GM15510 (cell line): Measurements from ENCODE around the gene TENM3.

Source experiments
- POLR2A ChIP-seq: IDR thresholded peaks from 3 replicates; pipeline ENCODE4 v1.6.1; 2011; ENCODE audit warnings: borderline replicate concordance; ENCODE audit not compliant: insufficient read length; ENCODE audit errors: extremely low read depth

Gene TENM3

DNA sequence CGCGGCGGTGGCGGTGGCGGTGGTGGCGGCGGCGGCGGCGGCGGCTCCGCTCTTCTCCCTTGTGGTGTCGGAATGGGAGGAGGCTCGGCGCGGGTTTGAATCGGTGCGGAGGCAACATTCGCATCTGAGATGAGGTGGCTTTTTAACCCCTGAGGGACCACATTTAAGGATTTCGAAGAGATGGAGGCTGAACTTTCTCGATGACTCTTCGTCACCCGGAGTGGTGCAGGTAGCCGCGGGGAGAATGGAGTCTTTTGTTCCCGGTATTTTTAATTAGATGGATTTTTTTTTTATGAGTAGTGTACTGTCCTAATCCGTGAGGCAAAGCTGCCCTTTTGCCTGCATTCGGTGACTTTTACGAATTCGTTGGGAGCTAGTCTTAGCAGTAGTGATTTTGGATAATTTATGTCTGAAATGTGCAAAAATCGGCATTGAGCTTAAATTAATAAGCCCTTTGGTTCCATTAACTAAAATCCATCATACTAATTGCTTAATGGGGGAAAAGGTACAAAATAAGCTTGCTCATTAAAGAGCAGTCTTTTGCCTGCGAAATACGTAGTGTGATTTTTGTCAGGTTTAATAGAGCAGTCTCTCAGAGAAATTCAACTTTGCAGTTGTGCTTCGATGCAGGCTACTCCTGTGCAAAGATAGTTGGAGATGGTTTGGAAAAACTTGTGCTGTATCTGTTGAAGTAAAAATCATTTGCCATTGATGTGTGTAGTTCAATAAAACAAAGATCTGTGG is 206.2 kb downstream of the TENM3 start:
- no peak for TF ChIP-seq POLR2A

DNA sequence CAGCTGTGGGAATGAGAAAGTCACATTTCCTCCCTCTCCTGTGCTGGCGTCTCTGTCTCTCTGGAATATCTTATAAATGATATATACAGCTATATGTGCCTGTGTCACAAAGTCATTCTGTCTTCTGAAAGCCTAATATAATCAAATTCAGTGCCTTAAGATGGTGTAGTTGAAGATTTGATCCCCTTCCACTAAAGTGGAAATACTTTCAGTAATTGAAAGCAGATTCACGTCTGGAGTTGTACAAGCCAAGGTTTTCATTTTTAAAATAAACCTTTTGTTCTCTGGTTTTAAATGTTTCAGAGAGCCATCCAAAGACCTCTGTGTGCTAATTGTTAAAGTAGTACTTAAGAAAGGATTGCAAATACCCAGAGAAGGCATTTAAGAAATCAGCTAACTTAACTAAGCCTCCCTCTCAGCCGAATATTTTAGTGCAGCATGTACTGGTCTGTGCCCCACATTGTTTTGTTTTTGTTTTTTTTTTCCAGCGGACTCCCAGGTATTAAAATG is 206.8 kb downstream of the TENM3 start:
- no peak for TF ChIP-seq POLR2A

DNA sequence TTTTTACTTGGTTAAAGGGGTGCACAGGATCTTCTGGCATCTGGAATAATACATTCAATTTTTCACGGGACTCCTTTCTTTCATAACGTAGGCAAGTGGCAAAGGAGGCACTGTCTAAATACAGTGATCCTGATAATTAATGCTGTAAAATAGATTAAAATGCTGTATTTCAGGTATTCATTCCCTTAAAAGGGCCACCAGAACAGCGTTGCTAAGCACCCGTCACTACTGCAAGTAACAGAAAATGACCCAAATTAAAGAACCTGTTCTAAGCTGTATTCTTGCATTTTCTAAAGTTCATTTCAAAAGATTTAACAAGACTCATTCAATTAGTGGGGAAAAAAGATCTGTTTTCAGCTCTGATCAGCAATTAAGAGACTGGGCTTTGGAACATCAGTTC is 208.2 kb downstream of the TENM3 start:
- no peak for TF ChIP-seq POLR2A

DNA sequence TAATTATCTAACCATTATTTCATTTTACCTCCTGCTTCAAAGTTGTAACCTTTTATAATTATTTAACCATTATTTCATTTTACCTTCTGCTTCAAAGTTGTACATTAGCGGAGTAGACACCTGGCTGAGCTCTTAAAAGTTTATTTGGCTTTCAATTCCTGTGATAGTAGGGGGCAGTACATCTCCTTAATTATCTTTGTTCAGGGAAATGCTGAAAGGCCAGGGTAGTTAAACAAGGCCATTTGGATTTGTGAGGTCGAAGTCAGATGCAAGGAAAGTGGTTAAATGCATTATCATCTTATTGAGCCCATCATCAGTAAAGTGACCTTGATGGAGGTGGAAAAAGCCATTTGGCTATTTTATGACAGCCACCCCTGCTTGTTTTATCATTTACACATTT is 210.6 kb downstream of the TENM3 start:
- no peak for TF ChIP-seq POLR2A

DNA sequence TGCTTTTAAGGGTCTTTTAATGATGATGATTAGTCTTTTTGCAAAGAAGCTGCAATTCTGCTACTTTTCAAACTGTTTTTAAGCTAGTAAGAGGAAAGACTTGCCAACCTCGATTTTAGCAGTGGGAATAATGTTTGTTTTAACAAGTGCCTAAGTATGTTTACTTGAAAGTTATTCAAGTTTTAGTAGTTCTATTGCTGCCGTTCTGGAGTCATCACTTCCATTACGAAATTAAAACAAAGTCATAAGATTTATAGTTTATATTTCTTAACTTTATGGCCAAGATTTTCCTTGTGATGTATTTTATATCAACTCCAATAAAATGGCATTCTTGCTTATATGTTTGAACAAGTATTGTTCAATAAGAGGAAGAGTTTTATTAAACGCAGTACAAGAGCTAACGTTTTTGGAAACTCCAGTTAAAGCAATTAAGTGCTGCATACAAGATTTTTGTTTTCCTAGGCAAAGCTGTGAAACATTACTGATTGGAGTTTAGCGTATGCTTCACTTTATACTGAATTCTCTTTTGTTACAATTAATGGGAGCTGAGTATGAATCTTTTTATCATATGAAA is 211.3 kb downstream of the TENM3 start:
- no peak for TF ChIP-seq POLR2A

DNA sequence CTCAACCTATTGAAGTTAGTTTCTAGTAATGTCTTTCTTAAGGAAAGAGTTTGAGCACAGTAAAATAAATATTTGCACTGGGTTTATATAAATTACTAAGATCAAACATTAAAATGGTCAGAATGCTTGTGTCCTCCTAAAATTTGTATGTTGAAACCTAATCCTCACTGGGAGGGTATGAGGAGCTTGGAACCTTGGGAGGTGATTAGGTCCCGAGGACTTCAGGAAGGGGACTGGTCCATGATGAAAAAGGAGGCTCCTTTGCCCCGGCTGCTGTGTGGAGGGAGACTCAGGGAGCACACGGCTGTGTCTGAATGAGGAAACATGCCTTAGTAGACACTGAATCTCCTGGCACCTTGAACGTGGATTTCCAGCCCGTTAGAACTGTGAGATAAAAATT is 221.9 kb downstream of the TENM3 start:
- no peak for TF ChIP-seq POLR2A

DNA sequence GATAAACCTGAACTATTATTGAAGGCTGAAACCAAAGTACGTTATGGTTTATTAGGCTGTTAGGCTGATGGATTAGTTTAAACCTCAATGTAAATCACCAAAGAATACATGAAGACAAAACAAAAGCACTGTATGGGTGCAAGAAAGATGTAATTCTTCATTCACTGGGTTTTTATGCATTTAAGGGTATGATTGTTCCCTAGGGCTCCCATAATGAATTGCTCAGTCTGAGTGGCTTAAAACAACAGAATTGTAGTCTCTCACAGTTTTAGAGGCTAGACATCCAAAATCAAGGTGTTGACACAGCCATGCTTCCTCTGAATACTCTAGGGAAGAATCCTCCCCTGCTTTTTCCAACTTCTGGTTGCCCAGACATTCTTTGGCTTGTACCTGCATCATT is 222.8 kb downstream of the TENM3 start:
- no peak for TF ChIP-seq POLR2A

DNA sequence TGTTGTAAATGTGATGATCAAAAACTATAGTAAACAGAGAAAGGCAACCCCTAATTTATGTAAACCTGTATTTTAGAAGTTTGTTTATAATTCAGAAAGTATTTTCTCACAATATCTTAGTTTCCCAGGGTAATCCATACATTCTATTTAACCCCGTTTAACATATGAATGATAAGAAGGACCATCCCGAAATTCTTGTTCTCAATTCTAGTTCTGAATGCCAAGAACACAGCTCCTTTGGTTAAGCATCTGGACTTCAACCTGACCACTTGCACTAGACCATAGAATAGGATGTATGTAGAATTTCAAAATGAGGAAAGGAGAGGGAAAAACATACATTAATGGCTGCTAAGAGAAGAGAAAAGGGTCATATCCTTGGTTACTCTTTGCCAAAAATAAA is 227.0 kb downstream of the TENM3 start:
- TF ChIP-seq POLR2A, result no peak

DNA sequence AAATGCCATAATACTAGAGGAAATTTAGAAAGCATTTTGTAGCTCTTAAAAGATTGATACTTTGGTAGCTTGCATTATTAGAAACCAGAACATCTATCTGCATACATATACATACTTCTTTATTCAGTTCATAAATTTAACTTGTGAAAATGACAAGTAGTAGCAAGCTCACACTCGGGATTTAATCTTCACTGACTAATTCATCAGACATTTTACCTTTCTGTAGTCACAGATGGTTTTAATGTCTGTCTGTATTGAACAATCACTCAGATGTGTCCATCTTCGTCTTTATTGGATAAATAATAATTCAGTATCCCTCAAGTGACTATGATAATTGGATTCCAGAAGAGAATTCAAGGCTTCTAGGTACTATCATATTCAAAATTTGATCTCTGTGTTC is 232.3 kb downstream of the TENM3 start:
- no peak for TF ChIP-seq POLR2A

DNA sequence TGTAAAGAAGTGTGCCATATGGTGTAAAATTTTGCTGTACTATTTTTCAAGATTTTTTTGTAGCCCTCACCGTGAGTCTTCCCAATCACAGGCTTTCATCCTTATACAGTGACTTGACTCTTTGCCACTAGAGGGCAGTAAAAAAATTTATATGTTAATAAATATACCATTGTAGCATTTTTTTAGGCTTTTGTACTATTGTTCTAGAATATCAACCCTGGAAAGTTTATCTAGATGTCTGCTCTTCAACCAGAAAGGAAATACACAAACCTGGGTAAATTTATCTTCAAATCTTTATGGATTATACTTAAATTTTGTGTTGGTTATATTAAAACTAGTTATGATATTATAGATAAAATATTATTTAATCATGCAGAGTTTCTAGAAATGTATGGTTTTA is 235.3 kb downstream of the TENM3 start:
- TF ChIP-seq POLR2A, result no peak

DNA sequence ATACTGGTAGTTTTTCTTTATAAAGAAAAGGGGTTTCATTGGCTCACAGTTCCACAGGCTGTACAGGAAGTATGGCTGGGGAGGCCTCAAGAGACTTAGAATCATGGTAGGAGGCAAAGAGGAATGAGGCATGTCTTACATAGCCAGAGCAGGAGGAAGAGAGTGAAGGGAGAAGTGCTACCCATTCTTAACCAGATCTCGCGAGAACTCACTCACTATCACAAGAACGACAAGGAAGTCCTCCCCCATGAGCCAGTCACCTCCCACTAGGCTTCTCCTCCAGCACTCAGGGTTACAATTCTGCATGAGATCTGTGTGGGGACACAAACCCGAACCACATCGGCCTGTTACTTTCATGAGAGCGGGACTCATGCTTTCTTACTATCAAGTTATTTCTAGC is 240.5 kb downstream of the TENM3 start:
- TF ChIP-seq POLR2A, result no peak

DNA sequence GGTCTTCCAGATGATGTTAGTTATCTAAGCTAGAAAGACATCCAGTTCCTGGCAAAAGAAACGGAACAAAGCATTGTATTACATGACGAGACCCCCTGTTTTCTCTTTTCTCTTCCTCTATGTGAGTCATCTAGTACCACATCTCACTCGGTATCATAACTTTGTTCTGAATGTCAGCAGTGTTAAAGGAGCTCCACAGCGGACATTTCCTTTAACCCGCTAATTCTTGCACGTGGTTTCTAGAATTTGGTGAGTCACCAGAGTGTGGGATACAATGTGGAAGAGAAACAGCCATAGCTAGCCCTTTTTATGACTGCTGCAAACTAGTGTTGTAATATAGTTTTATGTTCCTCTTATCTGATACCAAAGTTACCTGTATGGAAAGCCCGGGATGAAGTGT is 243.7 kb downstream of the TENM3 start:
- TF ChIP-seq POLR2A, result no peak

DNA sequence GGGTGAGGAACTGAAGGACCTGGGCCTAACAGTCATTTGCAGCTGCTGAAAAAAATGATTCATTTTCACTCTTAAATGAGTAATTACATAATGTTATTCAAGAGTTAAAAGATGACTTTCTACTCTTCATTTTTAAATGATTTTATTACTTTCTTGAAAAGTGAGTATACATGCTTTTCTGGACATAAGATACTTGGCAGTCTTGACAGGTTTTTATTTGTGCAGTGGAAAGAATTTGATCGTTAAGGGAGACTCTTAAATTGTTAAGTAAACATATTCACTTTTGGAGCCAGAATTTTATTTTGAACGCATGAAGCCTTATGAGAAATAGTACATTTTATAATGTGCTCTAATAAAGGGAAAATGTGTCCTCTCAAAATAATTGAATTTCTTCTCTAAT is 245.7 kb downstream of the TENM3 start:
- TF ChIP-seq POLR2A, result no peak

DNA sequence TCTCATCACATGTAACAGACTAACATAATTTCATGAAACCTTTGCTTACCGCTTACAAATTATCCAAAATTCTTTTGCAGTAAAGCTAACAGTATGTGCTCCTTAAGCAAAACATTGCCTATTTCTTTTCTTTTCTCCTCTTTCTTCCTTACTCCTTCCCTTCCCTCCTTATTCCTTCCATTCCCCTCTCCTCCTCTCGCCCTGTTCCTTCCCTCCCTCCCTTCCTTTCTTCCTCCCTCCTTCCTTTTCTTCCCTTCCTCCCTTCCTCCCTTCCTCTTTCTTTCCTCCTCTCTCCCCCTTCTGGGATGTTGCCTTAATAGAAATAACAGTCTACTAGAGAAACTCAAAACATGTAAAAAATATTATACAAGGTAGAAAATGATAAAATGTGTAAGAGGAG is 246.4 kb downstream of the TENM3 start:
- TF ChIP-seq POLR2A, result no peak

DNA sequence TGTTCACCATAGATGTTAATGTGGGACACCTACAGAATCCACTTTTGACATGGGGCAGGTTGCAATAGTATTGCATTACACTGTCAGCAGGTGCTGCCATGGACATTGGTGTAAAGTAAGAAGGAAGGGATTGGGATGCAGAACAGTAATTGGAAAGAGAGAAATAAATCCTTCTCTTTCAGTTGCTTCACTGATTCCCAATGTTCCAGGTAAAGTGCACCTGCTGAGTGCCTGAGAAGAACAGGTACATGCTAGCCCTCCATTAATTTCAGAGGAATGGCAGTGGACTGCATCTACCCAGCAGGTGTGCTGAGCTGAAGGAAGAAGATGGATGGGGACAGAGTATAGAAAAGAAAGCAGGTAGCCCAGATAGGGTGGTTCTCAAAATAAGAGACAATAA is 248.5 kb downstream of the TENM3 start:
- no peak for TF ChIP-seq POLR2A

DNA sequence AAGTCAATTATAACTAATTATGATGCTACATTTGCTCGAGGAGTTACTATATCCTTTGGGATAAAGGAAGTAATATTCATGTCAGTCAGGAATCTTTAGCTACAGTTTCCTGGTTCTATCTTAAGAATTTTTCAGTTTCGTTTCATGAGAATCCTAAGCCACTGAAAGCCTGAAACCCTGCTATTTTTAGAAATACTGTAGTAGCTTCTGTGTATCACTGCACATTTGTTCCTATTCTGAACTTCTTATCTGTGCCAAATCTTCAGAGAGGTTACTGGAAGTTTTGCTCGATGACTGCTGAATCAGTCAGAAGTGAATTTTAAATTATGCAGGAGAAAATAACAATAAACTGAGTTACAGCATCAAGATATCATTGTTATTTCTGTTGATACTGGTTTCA is 249.2 kb downstream of the TENM3 start:
- TF ChIP-seq POLR2A, result no peak

DNA sequence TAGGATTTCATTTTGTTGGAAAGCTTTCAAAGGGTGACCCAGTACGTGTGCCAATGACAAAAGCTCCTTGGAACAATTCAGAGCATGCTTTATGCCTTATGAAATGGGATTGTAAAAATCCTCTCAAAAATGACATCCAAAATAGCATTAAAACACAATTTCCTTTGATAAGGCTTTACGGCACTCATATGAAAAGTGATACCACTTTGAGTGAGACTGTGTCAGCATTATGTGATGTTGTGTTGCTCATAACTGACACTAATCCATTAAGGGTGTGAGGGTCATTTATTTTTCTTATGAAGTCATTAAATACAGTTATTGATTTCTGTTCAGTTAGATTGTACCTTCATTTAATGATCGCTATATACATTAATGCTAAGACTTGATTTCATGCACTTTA is 250.2 kb downstream of the TENM3 start:
- no peak for TF ChIP-seq POLR2A

DNA sequence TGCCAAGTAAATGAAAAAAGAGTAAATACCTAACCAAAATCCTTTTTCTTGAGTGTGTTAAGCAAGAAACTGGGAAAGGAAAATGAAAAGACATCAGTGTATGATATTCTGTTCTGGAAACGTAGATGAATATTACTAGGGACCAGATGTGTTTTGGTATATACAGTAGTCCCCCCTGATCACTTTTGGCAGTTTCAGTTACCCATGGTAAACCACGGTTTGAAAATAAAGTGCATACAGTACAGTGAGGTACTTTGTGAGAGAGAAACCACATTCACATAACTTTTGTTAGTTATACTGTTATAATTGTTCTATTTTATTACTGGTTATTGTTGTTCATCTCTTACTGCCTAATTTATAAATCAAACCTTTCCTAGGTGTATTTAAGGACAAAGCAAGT is 250.9 kb downstream of the TENM3 start:
- no peak for TF ChIP-seq POLR2A

DNA sequence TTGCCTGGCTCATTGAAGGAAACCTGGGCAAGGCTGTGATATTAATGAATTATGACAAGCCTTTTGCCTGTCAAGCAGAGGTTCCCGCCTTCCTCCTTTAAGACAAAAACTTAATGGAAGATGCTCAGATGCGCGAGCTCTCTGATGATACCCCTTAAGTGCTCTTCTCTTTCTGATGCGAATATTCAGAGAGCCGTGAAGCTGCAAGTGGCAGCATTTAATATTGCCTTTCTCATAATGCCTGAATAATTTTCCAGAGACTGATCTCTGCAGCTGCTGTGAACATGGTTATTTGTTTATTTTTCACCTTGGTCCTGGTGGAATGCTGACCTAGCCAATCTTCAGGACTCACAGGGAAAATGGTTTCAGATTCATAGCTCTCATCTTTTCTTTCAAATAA is 251.8 kb downstream of the TENM3 start:
- TF ChIP-seq POLR2A, result no peak
